GM19193 (cell line): ENCODE results near the gene DNAJC17.

Source experiments
- POLR2A ChIP-seq: IDR thresholded peaks from 4 replicates; pipeline ENCODE4 v1.6.1; 2011; ENCODE audit not compliant: insufficient read depth, insufficient read length; ENCODE audit errors: extremely low read depth

Gene DNAJC17

GRCh38 chr15:40751745-40752144, 55.5 kb downstream of the DNAJC17 start:
- no peak for TF ChIP-seq POLR2A

- no peak for TF ChIP-seq POLR2A
These were observed 56.4 kb downstream of the DNAJC17 start for GRCh38 chr15:40750885-40751284.

- no peak for TF ChIP-seq POLR2A
These were observed 58.1 kb downstream of the DNAJC17 start for GRCh38 chr15:40749151-40749630.

- TF ChIP-seq POLR2A: no peak
These were observed 59.3 kb downstream of the DNAJC17 start for GRCh38 chr15:40747685-40748631.

GRCh38 chr15:40746916-40747418, 60.3 kb downstream of the DNAJC17 start:
- TF ChIP-seq POLR2A: no peak

- TF ChIP-seq POLR2A: no peak
These were observed 62.5 kb downstream of the DNAJC17 start for GRCh38 chr15:40744815-40745152.

- no peak for TF ChIP-seq POLR2A
These were observed 63.1 kb downstream of the DNAJC17 start for GRCh38 chr15:40743921-40744814.

- TF ChIP-seq POLR2A: no peak
These were observed 63.8 kb downstream of the DNAJC17 start for GRCh38 chr15:40743485-40743901.

- no peak for TF ChIP-seq POLR2A
These were observed 67.4 kb downstream of the DNAJC17 start for GRCh38 chr15:40739854-40740253.

GRCh38 chr15:40739047-40739446, 68.2 kb downstream of the DNAJC17 start:
- no peak for TF ChIP-seq POLR2A

- no peak for TF ChIP-seq POLR2A
These were observed 70.2 kb downstream of the DNAJC17 start for GRCh38 chr15:40737048-40737447.

GRCh38 chr15:40736575-40736974, 70.7 kb downstream of the DNAJC17 start:
- TF ChIP-seq POLR2A: no peak

- no peak for TF ChIP-seq POLR2A
These were observed 76.2 kb downstream of the DNAJC17 start for GRCh38 chr15:40731034-40731433.

- TF ChIP-seq POLR2A: no peak
These were observed 83.4 kb downstream of the DNAJC17 start for GRCh38 chr15:40723919-40724318.

GRCh38 chr15:40722934-40723333, 84.3 kb downstream of the DNAJC17 start:
- TF ChIP-seq POLR2A: no peak
